Ovary (tissue), 3 donors: ENCODE results near the gene IL1RAPL2.

Source experiments
- POLR2A ChIP-seq: fragments of 450-650 bp; IDR thresholded peaks from one replicate; pipeline ENCODE4 v1.6.1; 2017; ENCODE audit warnings: antibody characterized with exemption, mild to moderate bottlenecking, moderate library complexity
- TF ChIP-seq, protein P1 (sequence below), 3 donors: fragments of 450-650 bp in 2 of 3; fragments of 200-600 bp in 1 of 3; IDR thresholded peaks; one replicate each; pipeline versions ENCODE4 v1.5.1 to v1.8.0; 2016 to 2022; ENCODE audit warnings: antibody characterized with exemption in 3 of 3, mild to moderate bottlenecking in 1 of 3
- donor health status: DM: no; HTN: no; CAD: no.

DNA sequence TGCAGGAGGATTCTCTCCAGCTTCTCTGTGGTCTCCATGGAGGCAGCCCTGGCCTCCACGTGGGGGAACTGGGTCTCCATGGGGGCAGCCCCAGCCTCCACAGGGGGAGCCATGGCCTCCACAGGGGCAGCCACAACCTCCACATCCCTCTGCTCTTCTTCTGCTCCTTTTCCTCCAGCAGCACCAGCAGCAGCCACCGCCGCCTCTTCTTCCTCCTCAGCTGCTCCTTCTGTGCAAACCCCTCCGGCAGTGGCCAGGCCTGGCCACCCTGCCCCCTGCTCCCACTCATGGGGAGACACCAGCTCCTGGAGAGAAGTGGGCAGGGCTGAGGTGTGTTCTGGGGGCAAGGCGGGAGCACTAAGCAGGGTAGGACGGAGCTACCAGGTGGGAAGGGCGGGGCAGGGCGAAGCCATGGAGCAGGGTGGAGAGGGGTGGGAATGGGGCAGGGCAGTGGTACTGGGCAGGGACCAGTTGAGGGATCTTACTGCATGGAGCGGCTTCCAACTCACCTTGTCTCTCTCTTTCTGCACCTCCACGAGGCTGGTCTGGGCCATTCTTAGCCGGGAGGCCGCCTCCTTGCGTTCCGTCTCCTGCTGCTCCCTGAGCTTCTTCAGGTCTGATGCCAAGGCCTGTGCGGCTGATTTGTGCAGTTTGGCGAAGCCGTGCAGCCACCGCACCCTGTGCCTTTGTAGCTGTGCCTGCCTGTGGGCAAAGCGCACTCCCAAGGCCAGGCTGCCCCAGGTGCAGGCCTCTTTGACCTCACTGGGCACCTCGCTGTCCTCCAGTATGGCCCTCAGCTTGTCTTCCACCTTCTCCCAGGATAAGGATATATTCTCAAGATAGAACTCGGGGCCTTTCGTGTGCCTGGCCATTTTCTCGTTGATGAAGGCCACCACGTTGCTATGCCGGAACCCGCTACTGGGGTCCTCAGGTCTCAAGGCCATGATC lies 653.7 kb downstream of the IL1RAPL2 start:
- TF ChIP-seq, protein P1, sequence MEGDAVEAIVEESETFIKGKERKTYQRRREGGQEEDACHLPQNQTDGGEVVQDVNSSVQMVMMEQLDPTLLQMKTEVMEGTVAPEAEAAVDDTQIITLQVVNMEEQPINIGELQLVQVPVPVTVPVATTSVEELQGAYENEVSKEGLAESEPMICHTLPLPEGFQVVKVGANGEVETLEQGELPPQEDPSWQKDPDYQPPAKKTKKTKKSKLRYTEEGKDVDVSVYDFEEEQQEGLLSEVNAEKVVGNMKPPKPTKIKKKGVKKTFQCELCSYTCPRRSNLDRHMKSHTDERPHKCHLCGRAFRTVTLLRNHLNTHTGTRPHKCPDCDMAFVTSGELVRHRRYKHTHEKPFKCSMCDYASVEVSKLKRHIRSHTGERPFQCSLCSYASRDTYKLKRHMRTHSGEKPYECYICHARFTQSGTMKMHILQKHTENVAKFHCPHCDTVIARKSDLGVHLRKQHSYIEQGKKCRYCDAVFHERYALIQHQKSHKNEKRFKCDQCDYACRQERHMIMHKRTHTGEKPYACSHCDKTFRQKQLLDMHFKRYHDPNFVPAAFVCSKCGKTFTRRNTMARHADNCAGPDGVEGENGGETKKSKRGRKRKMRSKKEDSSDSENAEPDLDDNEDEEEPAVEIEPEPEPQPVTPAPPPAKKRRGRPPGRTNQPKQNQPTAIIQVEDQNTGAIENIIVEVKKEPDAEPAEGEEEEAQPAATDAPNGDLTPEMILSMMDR (IDR thresholded peaks at IDR 0.05): no peak
- TF ChIP-seq POLR2A: no peak
